GM18873 (cell line): ENCODE results near the gene C2orf80.
"Not testable (repeated sequence)": the region's sequence is repeated elsewhere in the genome, so short reads cannot be mapped to it uniquely, and the experiment has no call there.

Experiments used
- ATAC-seq: cut with Tn5 transposase; IDR thresholded peaks from one replicate; pipeline ENCODE4 v1.9.1; 2021; ENCODE audit warnings: mild to moderate bottlenecking, moderate library complexity, moderate number of reproducible peaks; ENCODE audit not compliant: unreplicated experiment, low FRiP score

The C2orf80 gene

GRCh38 chr2:208189810-208190503 lies at the start of gene C2orf80:
Gene C2orf80 (minus strand): TSS chr2:208190030. CDS start chr2:208186986, 3,044 bp downstream.
- ATAC-seq, result no peak

GRCh38 chr2:208235860-208236259 lies 46.0 kb upstream of the C2orf80 start:
- no peak for ATAC-seq

GRCh38 chr2:208234786-208235185 lies 45.0 kb upstream of the C2orf80 start:
- no peak for ATAC-seq

GRCh38 chr2:208228476-208228875 lies 38.6 kb upstream of the C2orf80 start:
- no peak for ATAC-seq

GRCh38 chr2:208227581-208228232 lies 37.9 kb upstream of the C2orf80 start:
- no peak for ATAC-seq

GRCh38 chr2:208224802-208225201 lies 35.0 kb upstream of the C2orf80 start:
- no peak for ATAC-seq

GRCh38 chr2:208222351-208222750 lies 32.5 kb upstream of the C2orf80 start:
- ATAC-seq, result no peak

- not testable (repeated sequence) for ATAC-seq
These were observed 32.0 kb upstream of the C2orf80 start for GRCh38 chr2:208221873-208222272.

- no peak for ATAC-seq
These were observed 21.0 kb upstream of the C2orf80 start for GRCh38 chr2:208210688-208211451.

GRCh38 chr2:208208335-208209085 lies 18.7 kb upstream of the C2orf80 start:
- ATAC-seq, result no peak

GRCh38 chr2:208207769-208208168 lies 17.9 kb upstream of the C2orf80 start:
- no peak for ATAC-seq

GRCh38 chr2:208204166-208204565 lies 14.3 kb upstream of the C2orf80 start:
- ATAC-seq, result no peak

GRCh38 chr2:208195531-208195930 lies 5.7 kb upstream of the C2orf80 start:
- no peak for ATAC-seq

GRCh38 chr2:208192611-208193236 lies 2.9 kb upstream of the C2orf80 start:
- ATAC-seq, result no peak

GRCh38 chr2:208189069-208189809 lies 591 bp downstream of the C2orf80 start:
- no peak for ATAC-seq

- no peak for ATAC-seq
These were observed 2.9 kb downstream of the C2orf80 start for GRCh38 chr2:208186893-208187292.

- ATAC-seq, result no peak
These were observed 3.4 kb downstream of the C2orf80 start for GRCh38 chr2:208186465-208186864.

- no peak for ATAC-seq
These were observed 5.7 kb downstream of the C2orf80 start for GRCh38 chr2:208183972-208184705.

GRCh38 chr2:208183526-208183925 lies 6.3 kb downstream of the C2orf80 start:
- no peak for ATAC-seq
